MM.1S (cell line): Measurements from ENCODE around the gene PLA2G2F.

Experiments
- CTCF ChIP-seq: fragments of 300-600 bp; sonication (generic); IDR thresholded peaks from 2 replicates; pipeline ENCODE4 v1.5.1; 2016; ENCODE audit warnings: antibody characterized with exemption, low read length, mixed read lengths
- EZH2 ChIP-seq: fragments of 300-600 bp; sonication (generic); optimal IDR thresholded peaks from 2 replicates; pipeline ENCODE3; 2017; ENCODE audit warnings: low read depth, mild to moderate bottlenecking, antibody characterized with exemption, low read length, mixed read lengths
- EZH2phosphoT487 ChIP-seq: fragments of 300-600 bp; sonication (generic); IDR thresholded peaks from 2 replicates; pipeline ENCODE4 v1.6.1; 2018; ENCODE audit warnings: antibody characterized with exemption, low read length

DNA sequence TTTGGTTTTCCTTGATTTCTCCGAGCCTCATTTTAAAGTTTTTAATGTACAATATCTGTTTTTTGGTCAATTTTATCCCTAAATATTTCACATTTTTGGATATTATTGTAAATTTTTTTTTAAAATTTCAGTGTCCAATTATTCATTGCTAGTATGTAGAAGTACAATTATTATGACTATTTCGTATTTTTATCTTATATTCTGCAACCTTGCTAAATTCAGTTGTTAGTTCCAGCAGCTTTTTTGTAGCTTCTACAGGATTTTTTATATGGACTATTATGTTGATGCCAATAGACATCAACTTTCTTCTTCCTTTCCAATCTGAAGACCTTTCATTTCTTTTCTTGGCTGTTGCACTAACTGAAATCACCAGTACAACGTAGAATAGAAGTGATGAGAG lies 4.1 kb upstream of the PLA2G2F start:
- TF ChIP-seq CTCF (no peak), EZH2 (no peak), EZH2phosphoT487 (no peak)
